Adrenal gland (tissue), 5 donors: ENCODE results near the gene DGKE.

Experiments used
- CTCF ChIP-seq, 6 experiments: fragments of 450-650 bp in 4 of 6; fragments of 200-600 bp in 2 of 6; sonication (generic) in 1 of 6; IDR thresholded peaks; 1 replicate in 5 of 6; 2 replicates in 1 of 6; pipeline versions ENCODE4 v1.5.1 to v1.8.0; 2016 to 2021; ENCODE audit warnings: antibody characterized with exemption in 6 of 6, mild to moderate bottlenecking in 2 of 6, moderate library complexity in 1 of 6
- POLR2A ChIP-seq, 2 donors: fragments of 450-650 bp; IDR thresholded peaks; one replicate each; pipeline ENCODE4 v1.6.1; 2017; ENCODE audit warnings: antibody characterized with exemption in 2 of 2, mild to moderate bottlenecking in 2 of 2, moderate library complexity in 1 of 2
- donor health status: DM: no; HTN: no; CAD: no.

GRCh38 chr17:56832446-56832845, 1.5 kb upstream of the DGKE start:
- TF ChIP-seq CTCF (IDR thresholded peaks at IDR 0.05) (no peak), POLR2A (IDR thresholded peaks at IDR 0.05) (no peak)
